OCI-LY7 (cell line): Measurements from ENCODE around the gene ANKS4B. TPM values are rescaled to one million over a fixed set of nuclear protein-coding genes. Genes with fewer than 3 reads are reported as not detected.

ENCODE experiments used
- BruUV-seq: library from RNA; stranded (reverse); fragments of 400-500 nt; replicated peaks from 2 replicates; lab custom pipeline; 2021; lab: Mats Ljungman, UMichigan
- CTCF ChIA-PET: fragments of 300-600 bp; sonication (Branson Sonifier 250); formaldehyde crosslinking; loops from one replicate; lab custom pipeline; 2022; ENCODE audit warnings: antibody characterized with exemption; ENCODE audit not compliant: unreplicated experiment; lab: Charles Lee
- POLR2A ChIA-PET: fragments of 300-600 bp; sonication (Branson Sonifier 250); formaldehyde crosslinking; loops from one replicate; lab custom pipeline; 2022; ENCODE audit warnings: antibody characterized with exemption; lab: Charles Lee
- DNase-seq: peaks from one replicate; pipeline ENCODE4 v3.0.0-alpha.2; 2015; ENCODE audit warnings: low spot score
- H2AFZ ChIP-seq: fragments of 200-600 bp; sonication (generic), shearing (Covaris generic); 2 replicates; pipeline ENCODE4 v1.6.1; 2014; ENCODE audit warnings: mild to moderate bottlenecking, antibody characterized with exemption, low read length, moderate library complexity
- H3K27ac ChIP-seq: fragments of 200-600 bp; sonication (generic); 2 replicates; pipeline ENCODE4 v1.5.1; 2014; ENCODE audit warnings: mixed run types, low read depth, mild to moderate bottlenecking, moderate library complexity, low read length, inconsistent platforms; ENCODE audit not compliant: poor library complexity, severe bottlenecking
- H3K36me3 ChIP-seq: fragments of 200-600 bp; sonication (generic); 2 replicates; pipeline ENCODE4 v1.6.1; 2014; ENCODE audit warnings: mild to moderate bottlenecking, antibody characterized with exemption, low read length, moderate library complexity, mixed read lengths; ENCODE audit not compliant: insufficient read depth
- H3K4me1 ChIP-seq: fragments of 200-600 bp; sonication (generic); 2 replicates; pipeline ENCODE4 v1.5.1; 2014; ENCODE audit warnings: mild to moderate bottlenecking, low read length; ENCODE audit not compliant: insufficient read depth, poor library complexity, severe bottlenecking
- H3K4me2 ChIP-seq: fragments of 200-600 bp; sonication (generic); 2 replicates; pipeline ENCODE4 v1.6.1; 2014; ENCODE audit warnings: mild to moderate bottlenecking, low read length
- H3K4me3 ChIP-seq: fragments of 200-600 bp; sonication (generic); 2 replicates; pipeline ENCODE4 v1.5.1; 2014; ENCODE audit warnings: mild to moderate bottlenecking, low read depth, low read length; ENCODE audit not compliant: poor library complexity, severe bottlenecking
- H3K79me2 ChIP-seq: fragments of 200-600 bp; sonication (generic); 2 replicates; pipeline ENCODE4 v1.6.1; 2016; ENCODE audit warnings: low read depth, mild to moderate bottlenecking, low read length, moderate library complexity, mixed read lengths; ENCODE audit not compliant: insufficient read depth
- H3K9me2 ChIP-seq: fragments of 200-600 bp; sonication (generic); 2 replicates; pipeline ENCODE4 v1.6.1; 2016; ENCODE audit warnings: mild to moderate bottlenecking, low read length, mixed read lengths; ENCODE audit not compliant: insufficient read depth
- H3K9me3 ChIP-seq: fragments of 200-600 bp; sonication (generic); 2 replicates; pipeline ENCODE4 v1.6.1; 2014; ENCODE audit warnings: mild to moderate bottlenecking, mixed run types, low read length, mixed read lengths
- H4K20me1 ChIP-seq: fragments of 200-600 bp; sonication (generic); 2 replicates; pipeline ENCODE4 v1.6.1; 2014; ENCODE audit warnings: mild to moderate bottlenecking, antibody characterized with exemption, low read length, moderate library complexity, mixed read lengths; ENCODE audit not compliant: insufficient read depth
- EZH2phosphoT487 ChIP-seq: fragments of 200-600 bp; sonication (generic); IDR thresholded peaks from 2 replicates; pipeline ENCODE4 v1.6.1; 2018; ENCODE audit warnings: low read depth, borderline replicate concordance, mild to moderate bottlenecking, mixed run types, antibody characterized with exemption, low read length, moderate library complexity, mixed read lengths
- intact Hi-C: fragments of 100-400 bp; cut with micrococcal nuclease; formaldehyde crosslinking; loops from one replicate; pipeline ENCODE4 v1.10.0; 2022; ENCODE audit not compliant: unreplicated experiment
- total RNA-seq, 2 experiments: library from RNA; depleted of rRNA in 1 of 2; stranded (reverse); fragments of >200 nt in 1 of 2; shearing (Covaris generic) in 1 of 2; gene quantifications; 2 replicates each; pipeline ENCODE4 v1.2.3, GENCODE V29; 2014 to 2022
- TF ChIP-seq, protein P1 (sequence below): fragments of 200-600 bp; sonication (generic); conservative IDR thresholded peaks from 2 replicates; pipeline ENCODE4 v1.5.1; 2014; ENCODE audit warnings: mild to moderate bottlenecking, antibody characterized with exemption, low read length, moderate library complexity, mixed read lengths

The ANKS4B gene
- total RNA-seq, 2 experiments from 2014 or later: not detected

DNA sequence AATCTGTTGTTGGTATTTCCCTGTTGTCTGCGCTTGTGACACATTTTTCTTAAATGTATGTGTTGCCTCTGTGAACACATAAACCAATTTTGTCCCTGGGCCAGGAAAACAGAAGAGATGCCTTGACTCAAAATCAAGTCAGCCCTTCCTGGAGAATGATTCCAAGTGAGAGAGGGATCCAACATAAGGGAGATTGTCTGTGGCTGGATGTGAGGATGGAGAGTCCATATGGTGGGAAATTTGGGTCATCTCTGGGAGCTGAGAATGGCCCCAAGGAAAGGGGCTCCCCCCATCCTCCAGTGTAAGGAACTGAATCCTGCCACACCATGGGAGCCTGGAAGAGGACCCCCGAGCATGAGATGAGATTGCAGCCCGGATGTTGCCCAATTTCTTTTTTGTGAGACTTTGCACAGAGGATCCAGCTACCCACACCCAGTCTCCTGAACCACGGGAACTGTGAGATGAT, 31.1 kb downstream of the ANKS4B start:
- H3K4me2 ChIP-seq: no peak overlapping the region; the same call in 1 of the 2 replicates
- intact Hi-C loops: no loop called here
- CTCF ChIA-PET: no interaction called here
- TF ChIP-seq, protein P1, sequence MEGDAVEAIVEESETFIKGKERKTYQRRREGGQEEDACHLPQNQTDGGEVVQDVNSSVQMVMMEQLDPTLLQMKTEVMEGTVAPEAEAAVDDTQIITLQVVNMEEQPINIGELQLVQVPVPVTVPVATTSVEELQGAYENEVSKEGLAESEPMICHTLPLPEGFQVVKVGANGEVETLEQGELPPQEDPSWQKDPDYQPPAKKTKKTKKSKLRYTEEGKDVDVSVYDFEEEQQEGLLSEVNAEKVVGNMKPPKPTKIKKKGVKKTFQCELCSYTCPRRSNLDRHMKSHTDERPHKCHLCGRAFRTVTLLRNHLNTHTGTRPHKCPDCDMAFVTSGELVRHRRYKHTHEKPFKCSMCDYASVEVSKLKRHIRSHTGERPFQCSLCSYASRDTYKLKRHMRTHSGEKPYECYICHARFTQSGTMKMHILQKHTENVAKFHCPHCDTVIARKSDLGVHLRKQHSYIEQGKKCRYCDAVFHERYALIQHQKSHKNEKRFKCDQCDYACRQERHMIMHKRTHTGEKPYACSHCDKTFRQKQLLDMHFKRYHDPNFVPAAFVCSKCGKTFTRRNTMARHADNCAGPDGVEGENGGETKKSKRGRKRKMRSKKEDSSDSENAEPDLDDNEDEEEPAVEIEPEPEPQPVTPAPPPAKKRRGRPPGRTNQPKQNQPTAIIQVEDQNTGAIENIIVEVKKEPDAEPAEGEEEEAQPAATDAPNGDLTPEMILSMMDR: no peak
- DNase-seq: no peak
- no peaks in the 10 kb centered on the region for H3K36me3 ChIP-seq
- POLR2A ChIA-PET: no interaction called here
- no peaks in the 10 kb centered on the region for H3K9me3 ChIP-seq
- no TSS peak for BruUV-seq
- H3K27ac ChIP-seq: no peak overlapping the region
- no peak overlapping the region for H3K4me3 ChIP-seq
- H4K20me1 ChIP-seq: no peaks in the 10 kb centered on the region
- peaks cover 19% of the 10 kb centered on the region for H3K4me1 ChIP-seq
- no peaks in the 10 kb centered on the region for H3K9me2 ChIP-seq
- H3K79me2 ChIP-seq: no peaks in the 10 kb centered on the region
- H2AFZ ChIP-seq: no peak overlapping the region

GRCh38 chr16:21265104-21265837, 31.8 kb downstream of the ANKS4B start:
- BruUV-seq: no TSS peak

DNA sequence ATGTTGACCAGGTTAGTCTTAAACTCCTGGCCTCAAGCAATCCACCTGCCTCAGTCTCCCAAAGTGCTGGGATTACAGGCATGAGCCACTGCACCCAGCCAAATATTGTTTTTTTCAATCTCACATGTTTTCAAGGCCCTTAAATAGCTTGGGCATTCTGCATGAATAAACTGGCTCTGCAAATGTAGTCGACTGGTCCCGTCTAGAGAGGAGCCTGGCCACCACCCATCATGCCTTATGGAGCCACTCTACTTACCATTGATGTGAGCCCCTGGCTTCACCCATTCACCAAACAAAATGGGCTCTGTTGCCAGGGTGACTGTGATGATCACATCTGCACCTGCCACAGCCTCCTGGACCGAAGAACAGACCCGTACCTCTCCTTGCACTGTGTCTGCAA, 33.8 kb downstream of the ANKS4B start:
- H4K20me1 ChIP-seq: no peaks in the 10 kb centered on the region
- TF ChIP-seq, protein P1: no peak
- TF ChIP-seq EZH2phosphoT487: no peak
- H3K79me2 ChIP-seq: no peaks in the 10 kb centered on the region
- peaks cover 19% of the 10 kb centered on the region for H3K4me1 ChIP-seq
- H3K27ac ChIP-seq: no peak overlapping the region
- DNase-seq: no peak
- no peak overlapping the region for H3K4me2 ChIP-seq
- no peak overlapping the region for H3K4me3 ChIP-seq
- intact Hi-C loops: no loop called here
- ChIA-PET CTCF (no interaction called here), POLR2A (interaction anchor here (0.6 kb wide), 2 partner anchors 18 to 60 kb away, joined by 3 read pairs; no protein-coding TSS in a partner anchor)
- no TSS peak for BruUV-seq
- no peaks in the 10 kb centered on the region for H3K9me3 ChIP-seq
- H2AFZ ChIP-seq: no peak overlapping the region
- H3K36me3 ChIP-seq: no peaks in the 10 kb centered on the region
- no peaks in the 10 kb centered on the region for H3K9me2 ChIP-seq

More at GRCh38 chr16:21265104-21265837, 31.8 kb downstream of the ANKS4B start:
- Histone ChIP-seq H3K9me3 (no peaks in the 10 kb centered on the region), H3K79me2 (no peaks in the 10 kb centered on the region), H3K4me1 (peaks cover 19% of the 10 kb centered on the region), H3K4me3 (no peak overlapping the region), H4K20me1 (no peaks in the 10 kb centered on the region), H3K9me2 (no peaks in the 10 kb centered on the region), H3K36me3 (no peaks in the 10 kb centered on the region), H3K27ac (no peak overlapping the region), H3K4me2 (no peak overlapping the region), H2AFZ (no peak overlapping the region)
- intact Hi-C loops: no loop called here
- ChIA-PET CTCF (interaction anchor here (0.5 kb wide), 1 partner anchor 472 kb away, joined by 3 read pairs; no protein-coding TSS in a partner anchor), POLR2A (interaction anchor here (0.7 kb wide), 1 partner anchor 412 kb away, joined by 3 read pairs; no protein-coding TSS in a partner anchor)
- DNase-seq: no peak
- no peak for TF ChIP-seq EZH2phosphoT487
- TF ChIP-seq, protein P1: no peak
